ENCODE data around the gene RASSF5. TPM values are rescaled to one million over a fixed set of nuclear protein-coding genes. Genes with fewer than 3 reads are reported as not detected.

RASSF5 gene
- total and polyA plus RNA-seq, 9 of the 15 experiments (the other 6 are each of a cell fraction or from before 2014, with no cell fraction given) = 6.1 to 41.0 (median 25.2) TPM

- peak; percentile 97 for TF ChIP-seq TFAP4 (CRISPR knock-in tag; IDR thresholded peaks at IDR 0.05; ENCODE audit: borderline replicate concordance)
- peak; percentile 76; the same call in 1 of the 2 replicates for TF ChIP-seq HDAC6 (IDR thresholded peaks at IDR 0.05; ENCODE audit: low read depth, low read length)
- peak; percentile 43 for TF ChIP-seq EGR1 (conservative IDR thresholded peaks at IDR 0.05)
- peak; percentile 100 for TF ChIP-seq SIN3B (IDR thresholded peaks at IDR 0.05; ENCODE audit: low read depth)
- peak; percentile 86 for TF ChIP-seq HDAC8 (tag; IDR thresholded peaks at IDR 0.05)
- peak; percentile 53; the same call in 1 of the 2 replicates for TF ChIP-seq ZKSCAN8 (CRISPR knock-in tag; IDR thresholded peaks at IDR 0.05)
- TF ChIP-seq ZNF311 (CRISPR knock-in tag; IDR thresholded peaks at IDR 0.05) = no peak
- TF ChIP-seq SETDB1 (IDR thresholded peaks at IDR 0.05; ENCODE audit: low read length) = peak; percentile 52
- TF ChIP-seq CTBP1 (IDR thresholded peaks at IDR 0.05; ENCODE audit: borderline replicate concordance) = peak; percentile 96
- TF ChIP-seq CBFA2T2 (conservative IDR thresholded peaks at IDR 0.05) = no peak
- TF ChIP-seq FOXP1 (CRISPR knock-in tag; IDR thresholded peaks at IDR 0.05) = peak; percentile 97
- peak; percentile 71 for TF ChIP-seq ZNF583 (CRISPR knock-in tag; IDR thresholded peaks at IDR 0.05)
- TF ChIP-seq ZBTB8A (IDR thresholded peaks at IDR 0.05; ENCODE audit: partially characterized antibody) = no peak
- no peak for TF ChIP-seq ZBTB34 (CRISPR knock-in tag; IDR thresholded peaks at IDR 0.05)
- no peak for TF ChIP-seq ZNF347 (CRISPR knock-in tag; IDR thresholded peaks at IDR 0.05; ENCODE audit: low read depth)
- TF ChIP-seq KLF6 (CRISPR knock-in tag; IDR thresholded peaks at IDR 0.05; ENCODE audit: borderline replicate concordance) = no peak; the same call in 1 of the 2 replicates
- TF ChIP-seq KLF13 (tag; IDR thresholded peaks at IDR 0.05; ENCODE audit: borderline replicate concordance, low read depth) = peak; percentile 96
- TF ChIP-seq POU5F1 (IDR thresholded peaks at IDR 0.05; ENCODE audit: borderline replicate concordance, low read depth, low read length, partially characterized antibody) = peak; percentile 53
- TF ChIP-seq EZH2 (IDR thresholded peaks at IDR 0.05; ENCODE audit: borderline replicate concordance, low read depth, low read length) = no peak
- TF ChIP-seq HES1 (IDR thresholded peaks at IDR 0.05; ENCODE audit: low read depth) = no peak
- no peak for TF ChIP-seq TFE3 (CRISPR knock-in tag; IDR thresholded peaks at IDR 0.05)
- TF ChIP-seq MAX (CRISPR knock-in tag; IDR thresholded peaks at IDR 0.05) = peak; percentile 96
Observed at GRCh38 chr1:206612129-206612876, 105.0 kb downstream of the RASSF5 start, which contains the start of gene EIF2D (continued).

All from K562 (cell line).